Measurements from ENCODE around the gene ST7. TPM values are rescaled to one million over a fixed set of nuclear protein-coding genes. Genes with fewer than 3 reads are reported as not detected.

The ST7 gene
- total and polyA plus RNA-seq, 7 donors = 5.3 to 37.7 (median 19.0) TPM

GRCh38 chr7:117008118-117008885, 55.0 kb downstream of the ST7 start:
- TF ChIP-seq POLR2A (IDR thresholded peaks at IDR 0.05) = no peak
- no peak for TF ChIP-seq CTCF (IDR thresholded peaks at IDR 0.05)
- no peak for TF ChIP-seq EP300 (IDR thresholded peaks at IDR 0.05)
- no peak for TF ChIP-seq POLR2AphosphoS5 (IDR thresholded peaks at IDR 0.05)

GRCh38 chr7:117008886-117009531, 55.7 kb downstream of the ST7 start:
- peak; percentile 59 to 89 (median 84) for TF ChIP-seq POLR2AphosphoS5 (IDR thresholded peaks at IDR 0.05)
- TF ChIP-seq CTCF (IDR thresholded peaks at IDR 0.05) = no peak
- no peak for TF ChIP-seq POLR2A (IDR thresholded peaks at IDR 0.05)
- peak in 3 of 4 donors; percentile 18 to 82 (median 35) for TF ChIP-seq EP300 (IDR thresholded peaks at IDR 0.05)
- Histone ChIP-seq H3K36me3 (no peaks in the 10 kb centered on the region), H3K27me3 (no peaks in the 10 kb centered on the region), H3K27ac (peak overlapping the region in 1 of 4 donors; percentile 18), H3K9me3 (no peaks in the 10 kb centered on the region), H3K4me1 (peaks cover 0 to 58% (median 31%) of the 10 kb centered on the region in 4 donors), H3K4me3 (no peak overlapping the region)
- 80 to 89% methylated on average over 2 of the region's 2 CpGs for WGBS, 2 donors
- no peak for DNase-seq
- intact Hi-C loops (cut with DNase I) = no loop called here

More at GRCh38 chr7:117008118-117008885, 55.0 kb downstream of the ST7 start:
- no peak overlapping the region for H3K4me3 ChIP-seq
- H3K27ac ChIP-seq = peak overlapping the region in 1 of 4 donors; percentile 18
- H3K36me3 ChIP-seq = no peaks in the 10 kb centered on the region
- no peaks in the 10 kb centered on the region for H3K9me3 ChIP-seq
- no peaks in the 10 kb centered on the region for H3K27me3 ChIP-seq
- H3K4me1 ChIP-seq = peaks cover 0 to 58% (median 31%) of the 10 kb centered on the region in 4 donors
- intact Hi-C loops (cut with DNase I) = no loop called here
- WGBS, 2 donors = 87 to 92% methylated on average over 3 of the region's 3 CpGs
- no peak for DNase-seq

GRCh38 chr7:117009705-117010361, 56.5 kb downstream of the ST7 start:
- Histone ChIP-seq H3K36me3 (no peaks in the 10 kb centered on the region), H3K27ac (no peak overlapping the region), H3K27me3 (no peaks in the 10 kb centered on the region), H3K4me3 (no peak overlapping the region), H3K4me1 (peaks cover 0 to 58% (median 31%) of the 10 kb centered on the region in 4 donors), H3K9me3 (no peaks in the 10 kb centered on the region)
- no peak for TF ChIP-seq POLR2A (IDR thresholded peaks at IDR 0.05)
- no peak for TF ChIP-seq POLR2AphosphoS5 (IDR thresholded peaks at IDR 0.05)
- TF ChIP-seq CTCF (IDR thresholded peaks at IDR 0.05) = no peak
- no peak for TF ChIP-seq EP300 (IDR thresholded peaks at IDR 0.05)
- no peak for DNase-seq
- WGBS, 2 donors = 58 to 71% methylated on average over 3 of the region's 3 CpGs
- intact Hi-C loops (cut with DNase I) = no loop called here

GRCh38 chr7:117010375-117011133, 57.3 kb downstream of the ST7 start:
- intact Hi-C loops (cut with DNase I) = no loop called here
- 89 to 94% methylated on average over 6 of the region's 6 CpGs for WGBS, 2 donors
- Histone ChIP-seq H3K27ac (no peak overlapping the region), H3K4me3 (no peak overlapping the region), H3K36me3 (no peaks in the 10 kb centered on the region), H3K4me1 (peaks cover 0 to 56% (median 32%) of the 10 kb centered on the region in 4 donors), H3K27me3 (no peaks in the 10 kb centered on the region), H3K9me3 (no peaks in the 10 kb centered on the region)
- TF ChIP-seq CTCF (IDR thresholded peaks at IDR 0.05) (no peak), POLR2AphosphoS5 (IDR thresholded peaks at IDR 0.05) (no peak), POLR2A (IDR thresholded peaks at IDR 0.05) (no peak), EP300 (IDR thresholded peaks at IDR 0.05) (no peak)
- DNase-seq = no peak

All from sigmoid colon (tissue), 7 donors.